SK-N-SH (cell line): ENCODE measurements around the gene MEGF10. TPM values are rescaled to one million over a fixed set of nuclear protein-coding genes. Genes with fewer than 3 reads are reported as not detected.

Experiments used
- CTCF ChIA-PET: fragments of 300-600, 350-600 bp; formaldehyde crosslinking; extraction: SDS; loops from one replicate; lab custom pipeline; 2021; lab: Yijun Ruan, JAX
- POLR2A ChIA-PET: fragments of 350-600 bp; sonication (Branson Sonifier 250); formaldehyde crosslinking; extraction: SDS; loops from one replicate; lab custom pipeline; 2020; ENCODE audit warnings: antibody characterized with exemption, inconsistent platforms; lab: Yijun Ruan, JAX
- DNase-seq: peaks from one replicate; pipeline ENCODE4 v3.0.0; 2012
- H2AFZ ChIP-seq: fragments of 200-600 bp; sonication (generic); 2 replicates; pipeline ENCODE4 v1.8.1; 2016; ENCODE audit warnings: antibody characterized with exemption, mild to moderate bottlenecking, low read depth
- H3F3A ChIP-seq: fragments of 200-600 bp; sonication (generic); replicated peaks from 2 replicates; pipeline ENCODE3; 2016; ENCODE audit warnings: antibody characterized with exemption, mild to moderate bottlenecking; ENCODE audit not compliant: insufficient read depth
- H3K27ac ChIP-seq, 2 experiments: fragments of 200-500 bp in 1 of 2; fragments of 200-600 bp in 1 of 2; sonication (Bioruptor generic) in 1 of 2; sonication (generic), shearing (Covaris generic) in 1 of 2; 2 replicates each; pipeline versions ENCODE4 v1.5.1 to v1.6.1; 2014 to 2016; ENCODE audit warnings: low read depth in 2 of 2, inconsistent platforms in 1 of 2, low read length in 1 of 2, mild to moderate bottlenecking in 1 of 2, mixed read lengths in 1 of 2
- H3K27me3 ChIP-seq: fragments of 200-600 bp; sonication (generic), shearing (Covaris generic); 2 replicates; pipeline ENCODE4 v1.6.1; 2016; ENCODE audit warnings: mixed run types; ENCODE audit not compliant: insufficient read depth
- H3K36me3 ChIP-seq, 2 experiments: fragments of 200-500 bp in 1 of 2; fragments of 200-600 bp in 1 of 2; sonication (Bioruptor generic) in 1 of 2; sonication (generic) in 1 of 2; replicated peaks in 1 of 2; 2 replicates each; pipeline versions ENCODE3 to v1.5.1; 2014 to 2016; ENCODE audit warnings: low read length in 1 of 2, mild to moderate bottlenecking in 1 of 2; ENCODE audit not compliant: insufficient read depth in 2 of 2, control insufficient read depth in 1 of 2
- H3K4me1 ChIP-seq, 2 experiments: fragments of 200-500 bp in 1 of 2; fragments of 200-600 bp in 1 of 2; sonication (Bioruptor generic) in 1 of 2; sonication (generic), shearing (Covaris generic) in 1 of 2; 2 replicates each; pipeline versions ENCODE4 v1.5.1 to v1.6.1; 2014 to 2016; ENCODE audit warnings: low read depth in 1 of 2, low read length in 1 of 2, mixed run types in 1 of 2; ENCODE audit not compliant: insufficient read depth in 2 of 2, control insufficient read depth in 1 of 2
- H3K4me2 ChIP-seq: fragments of 200-600 bp; sonication (generic), shearing (Covaris generic); 2 replicates; pipeline ENCODE4 v1.6.1; 2017; ENCODE audit warnings: mixed run types
- H3K4me3 ChIP-seq, 2 experiments: fragments of 200-500 bp in 1 of 2; fragments of 200-600 bp in 1 of 2; sonication (Bioruptor generic) in 1 of 2; sonication (generic), shearing (Covaris generic) in 1 of 2; 2 replicates each; pipeline versions ENCODE4 v1.5.1 to v1.8.1; 2014 to 2016; ENCODE audit warnings: low read depth in 2 of 2, inconsistent platforms in 1 of 2, low read length in 1 of 2, mild to moderate bottlenecking in 1 of 2, mixed read lengths in 1 of 2, moderate library complexity in 1 of 2
- H3K79me2 ChIP-seq: fragments of 200-600 bp; sonication (generic); 2 replicates; pipeline ENCODE4 v1.8.1; 2017; ENCODE audit warnings: mild to moderate bottlenecking; ENCODE audit not compliant: insufficient read depth
- H3K9ac ChIP-seq: fragments of 200-600 bp; sonication (generic); 2 replicates; pipeline ENCODE4 v1.6.1; 2017; ENCODE audit warnings: mixed run types
- H3K9me2 ChIP-seq: fragments of 200-600 bp; sonication (generic); 2 replicates; pipeline ENCODE4 v1.6.1; 2017; ENCODE audit warnings: mixed run types
- H3K9me3 ChIP-seq: fragments of 200-600 bp; sonication (generic); 2 replicates; pipeline ENCODE4 v1.6.1; 2017; ENCODE audit warnings: mixed run types, mild to moderate bottlenecking, moderate library complexity
- H4K20me1 ChIP-seq: fragments of 200-600 bp; sonication (generic); 2 replicates; pipeline ENCODE4 v1.6.1; 2017; ENCODE audit warnings: mild to moderate bottlenecking, mixed run types; ENCODE audit not compliant: insufficient read depth
- CHD2 ChIP-seq: fragments of 150-350 bp; IDR thresholded peaks from 2 replicates; pipeline ENCODE4 v1.6.1; 2018; ENCODE audit warnings: low read length; ENCODE audit not compliant: partially characterized antibody
- FOXJ3 ChIP-seq: sonication (generic); formaldehyde crosslinking; IDR thresholded peaks from 2 replicates; pipeline ENCODE4 v1.5.1; 2020; ENCODE audit warnings: mild to moderate bottlenecking, missing genetic modification reagents
- GATA2 ChIP-seq: sonication (generic); formaldehyde crosslinking; IDR thresholded peaks from 2 replicates; pipeline ENCODE4 v1.5.0; 2020; ENCODE audit warnings: mild to moderate bottlenecking, missing genetic modification reagents
- MXI1 ChIP-seq: IDR thresholded peaks from 2 replicates; pipeline ENCODE4 v1.6.1; 2012; ENCODE audit warnings: mild to moderate bottlenecking, low read depth, low read length, improper control_type of control experiment
- RCOR1 ChIP-seq: fragments of 150-350 bp; IDR thresholded peaks from 2 replicates; pipeline ENCODE4 v1.6.1; 2017; ENCODE audit warnings: antibody characterized with exemption, low read length
- TCF12 ChIP-seq: IDR thresholded peaks from 2 replicates; pipeline ENCODE4 v1.4.0; 2012
- WGBS: methylation state at CpG from one replicate; pipeline ENCODE4 v1.1.6; 2017; ENCODE audit warnings: low lambda C conversion rate; 5-methylcytosine and 5-hydroxymethylcytosine counted together
- polyA plus RNA-seq, 3 experiments: library from polyadenylated mRNA; depleted of rRNA; stranded (reverse); fragments of >200 nt; gene quantifications; 2 replicates each; pipeline ENCODE4 v1.2.3, GENCODE V29; 2012
- TF ChIP-seq, protein P1 (sequence below): IDR thresholded peaks from 2 replicates; pipeline ENCODE4; 2012
- TF ChIP-seq, protein P2 (sequence below): IDR thresholded peaks from 2 replicates; pipeline ENCODE4 v1.6.1; 2012; ENCODE audit warnings: mild to moderate bottlenecking, low read depth, low read length, moderate library complexity
- TF ChIP-seq, protein P3 (sequence below): IDR thresholded peaks from 2 replicates; pipeline ENCODE4 v1.4.0; 2012; ENCODE audit warnings: low read depth, borderline replicate concordance

Gene MEGF10
- polyA plus RNA-seq, 1 of the 3 experiments (the other 2 are of a cell fraction) = 1.1 TPM

DNA sequence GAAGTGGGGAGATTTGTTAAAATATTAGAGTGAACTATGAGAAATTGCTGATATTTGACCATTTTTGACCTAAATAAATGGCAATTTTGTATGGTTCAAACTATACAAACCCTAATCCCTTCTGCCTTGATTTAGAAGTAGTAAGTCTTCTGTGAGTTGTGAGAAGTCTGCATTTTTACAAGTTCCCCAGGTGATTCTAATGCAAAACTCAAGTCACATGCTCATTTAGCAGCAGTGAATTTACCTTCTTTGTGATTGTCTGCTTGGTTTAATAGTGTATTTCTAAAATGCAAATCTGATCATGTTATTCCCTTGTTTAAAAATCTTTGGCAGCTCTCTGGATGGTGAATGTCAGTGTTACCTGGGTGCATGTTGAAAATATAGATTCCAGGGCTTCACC is 2.8 kb downstream of the MEGF10 start:
- no peaks in the 10 kb centered on the region for H3K9me3 ChIP-seq
- H4K20me1 ChIP-seq = no peaks in the 10 kb centered on the region
- no peak overlapping the region for H3K27ac ChIP-seq
- no peak for DNase-seq
- ChIA-PET CTCF (interaction anchor here (4.9 kb wide), 1 partner anchor 199 kb away, joined by 39 read pairs; no protein-coding TSS in a partner anchor), POLR2A (no interaction called here)
- H2AFZ ChIP-seq = no peak overlapping the region
- H3K4me2 ChIP-seq = no peak overlapping the region
- H3K36me3 ChIP-seq = no peaks in the 10 kb centered on the region
- no peaks in the 10 kb centered on the region for H3K9me2 ChIP-seq
- H3K4me1 ChIP-seq = peaks cover 0 to 8% of the 10 kb centered on the region in 2 experiments; a peak in 3 of 4 replicates
- no peaks in the 10 kb centered on the region for H3K79me2 ChIP-seq
- H3K9ac ChIP-seq = no peak overlapping the region
- no peaks in the 10 kb centered on the region for H3K27me3 ChIP-seq
- H3K4me3 ChIP-seq = no peak overlapping the region
- peaks cover 5% of the 10 kb centered on the region for H3F3A ChIP-seq
- TF ChIP-seq, protein P1, sequence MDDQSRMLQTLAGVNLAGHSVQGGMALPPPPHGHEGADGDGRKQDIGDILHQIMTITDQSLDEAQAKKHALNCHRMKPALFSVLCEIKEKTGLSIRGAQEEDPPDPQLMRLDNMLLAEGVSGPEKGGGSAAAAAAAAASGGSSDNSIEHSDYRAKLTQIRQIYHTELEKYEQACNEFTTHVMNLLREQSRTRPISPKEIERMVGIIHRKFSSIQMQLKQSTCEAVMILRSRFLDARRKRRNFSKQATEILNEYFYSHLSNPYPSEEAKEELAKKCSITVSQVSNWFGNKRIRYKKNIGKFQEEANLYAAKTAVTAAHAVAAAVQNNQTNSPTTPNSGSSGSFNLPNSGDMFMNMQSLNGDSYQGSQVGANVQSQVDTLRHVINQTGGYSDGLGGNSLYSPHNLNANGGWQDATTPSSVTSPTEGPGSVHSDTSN = no peak
- TF ChIP-seq MXI1 (no peak), TCF12 (no peak), FOXJ3 (no peak), GATA2 (CRISPR knock-in tag) (no peak)
- TF ChIP-seq, protein P2, sequence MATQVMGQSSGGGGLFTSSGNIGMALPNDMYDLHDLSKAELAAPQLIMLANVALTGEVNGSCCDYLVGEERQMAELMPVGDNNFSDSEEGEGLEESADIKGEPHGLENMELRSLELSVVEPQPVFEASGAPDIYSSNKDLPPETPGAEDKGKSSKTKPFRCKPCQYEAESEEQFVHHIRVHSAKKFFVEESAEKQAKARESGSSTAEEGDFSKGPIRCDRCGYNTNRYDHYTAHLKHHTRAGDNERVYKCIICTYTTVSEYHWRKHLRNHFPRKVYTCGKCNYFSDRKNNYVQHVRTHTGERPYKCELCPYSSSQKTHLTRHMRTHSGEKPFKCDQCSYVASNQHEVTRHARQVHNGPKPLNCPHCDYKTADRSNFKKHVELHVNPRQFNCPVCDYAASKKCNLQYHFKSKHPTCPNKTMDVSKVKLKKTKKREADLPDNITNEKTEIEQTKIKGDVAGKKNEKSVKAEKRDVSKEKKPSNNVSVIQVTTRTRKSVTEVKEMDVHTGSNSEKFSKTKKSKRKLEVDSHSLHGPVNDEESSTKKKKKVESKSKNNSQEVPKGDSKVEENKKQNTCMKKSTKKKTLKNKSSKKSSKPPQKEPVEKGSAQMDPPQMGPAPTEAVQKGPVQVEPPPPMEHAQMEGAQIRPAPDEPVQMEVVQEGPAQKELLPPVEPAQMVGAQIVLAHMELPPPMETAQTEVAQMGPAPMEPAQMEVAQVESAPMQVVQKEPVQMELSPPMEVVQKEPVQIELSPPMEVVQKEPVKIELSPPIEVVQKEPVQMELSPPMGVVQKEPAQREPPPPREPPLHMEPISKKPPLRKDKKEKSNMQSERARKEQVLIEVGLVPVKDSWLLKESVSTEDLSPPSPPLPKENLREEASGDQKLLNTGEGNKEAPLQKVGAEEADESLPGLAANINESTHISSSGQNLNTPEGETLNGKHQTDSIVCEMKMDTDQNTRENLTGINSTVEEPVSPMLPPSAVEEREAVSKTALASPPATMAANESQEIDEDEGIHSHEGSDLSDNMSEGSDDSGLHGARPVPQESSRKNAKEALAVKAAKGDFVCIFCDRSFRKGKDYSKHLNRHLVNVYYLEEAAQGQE = no peak
- TF ChIP-seq, protein P3, sequence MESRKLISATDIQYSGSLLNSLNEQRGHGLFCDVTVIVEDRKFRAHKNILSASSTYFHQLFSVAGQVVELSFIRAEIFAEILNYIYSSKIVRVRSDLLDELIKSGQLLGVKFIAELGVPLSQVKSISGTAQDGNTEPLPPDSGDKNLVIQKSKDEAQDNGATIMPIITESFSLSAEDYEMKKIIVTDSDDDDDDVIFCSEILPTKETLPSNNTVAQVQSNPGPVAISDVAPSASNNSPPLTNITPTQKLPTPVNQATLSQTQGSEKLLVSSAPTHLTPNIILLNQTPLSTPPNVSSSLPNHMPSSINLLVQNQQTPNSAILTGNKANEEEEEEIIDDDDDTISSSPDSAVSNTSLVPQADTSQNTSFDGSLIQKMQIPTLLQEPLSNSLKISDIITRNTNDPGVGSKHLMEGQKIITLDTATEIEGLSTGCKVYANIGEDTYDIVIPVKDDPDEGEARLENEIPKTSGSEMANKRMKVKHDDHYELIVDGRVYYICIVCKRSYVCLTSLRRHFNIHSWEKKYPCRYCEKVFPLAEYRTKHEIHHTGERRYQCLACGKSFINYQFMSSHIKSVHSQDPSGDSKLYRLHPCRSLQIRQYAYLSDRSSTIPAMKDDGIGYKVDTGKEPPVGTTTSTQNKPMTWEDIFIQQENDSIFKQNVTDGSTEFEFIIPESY = no peak

DNA sequence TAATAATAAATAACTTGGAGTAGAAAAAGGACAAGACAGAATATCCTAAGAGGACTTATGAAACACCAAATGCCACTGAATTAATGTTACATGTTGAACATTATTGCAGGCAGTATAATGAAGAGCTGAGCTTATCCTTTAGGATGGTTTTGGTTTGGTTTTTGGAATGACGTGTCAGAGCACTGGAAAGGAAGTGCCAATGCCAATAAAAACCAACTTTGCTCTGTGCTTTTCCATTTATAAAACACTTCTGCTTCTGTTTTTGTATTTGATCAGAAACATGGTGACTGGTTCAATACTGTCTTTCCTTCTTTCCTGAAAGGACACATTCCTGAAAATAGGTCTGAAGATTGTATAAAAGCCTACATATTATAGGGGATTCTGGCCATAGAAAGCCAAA is 4.2 kb downstream of the MEGF10 start:
- Histone ChIP-seq H3K4me1 (peaks cover 0 to 8% of the 10 kb centered on the region in 2 experiments; a peak in 3 of 4 replicates), H3K9me3 (no peaks in the 10 kb centered on the region), H3K4me2 (no peak overlapping the region), H4K20me1 (no peaks in the 10 kb centered on the region), H3K9me2 (no peaks in the 10 kb centered on the region), H3F3A (peaks cover 5% of the 10 kb centered on the region), H3K4me3 (no peak overlapping the region), H3K79me2 (no peaks in the 10 kb centered on the region), H3K9ac (no peak overlapping the region), H3K36me3 (no peaks in the 10 kb centered on the region), H3K27me3 (no peaks in the 10 kb centered on the region), H3K27ac (no peak overlapping the region), H2AFZ (no peak overlapping the region)
- TF ChIP-seq TCF12 (no peak), CHD2 (no peak), RCOR1 (no peak)
- ChIA-PET CTCF (interaction anchor here (1.0 to 4.9 kb wide), 2 partner anchors 148 to 198 kb away, joined by 3 to 39 read pairs; no protein-coding TSS in a partner anchor), POLR2A (no interaction called here)
- WGBS = 84% methylated on average over 1 of the region's 1 CpG
- no peak for DNase-seq
